Nephron progenitor cell (in vitro differentiated cells): ENCODE results near the gene ATP13A4.

Source experiments
- DNase-seq: peaks from one replicate; pipeline ENCODE4 v3.0.0; 2021
- H3K27ac Mint-ChIP-seq: 2 replicates; pipeline ENCODE4 v1.8.0; 2021; ENCODE audit warnings: mild to moderate bottlenecking, moderate library complexity, mixed read lengths
- H3K27me3 Mint-ChIP-seq: 2 replicates; pipeline ENCODE4 v1.8.0; 2021; ENCODE audit warnings: mild to moderate bottlenecking, low read depth, mixed read lengths; ENCODE audit not compliant: poor library complexity
- H3K36me3 Mint-ChIP-seq: 2 replicates; pipeline ENCODE4 v1.8.0; 2021; ENCODE audit warnings: low read depth, mixed read lengths
- H3K4me1 Mint-ChIP-seq: 2 replicates; pipeline ENCODE4 v1.8.0; 2021; ENCODE audit warnings: mixed read lengths
- H3K4me3 Mint-ChIP-seq: 2 replicates; pipeline ENCODE4 v1.8.0; 2021; ENCODE audit warnings: mild to moderate bottlenecking, moderate library complexity, mixed read lengths
- H3K9me3 Mint-ChIP-seq: 2 replicates; pipeline ENCODE4 v1.8.0; 2021; ENCODE audit warnings: mild to moderate bottlenecking, moderate library complexity, mixed read lengths
- CTCF ChIP-seq: fragments of 200-600 bp; sonication (generic); IDR thresholded peaks from 2 replicates; pipeline ENCODE4 v1.5.0; 2021; ENCODE audit warnings: antibody characterized with exemption

ATP13A4 gene

GRCh38 chr3:193553586-193553985, 1.1 kb downstream of the ATP13A4 start:
- H3K4me3 Mint-ChIP-seq: no peak overlapping the region
- TF ChIP-seq CTCF: no peak
- no peak for DNase-seq
- H3K36me3 Mint-ChIP-seq: no peaks in the 10 kb centered on the region
- no peak overlapping the region for H3K27ac Mint-ChIP-seq
- H3K27me3 Mint-ChIP-seq: peaks cover 2% of the 10 kb centered on the region
- peaks cover 8% of the 10 kb centered on the region for H3K4me1 Mint-ChIP-seq
- no peaks in the 10 kb centered on the region for H3K9me3 Mint-ChIP-seq

- Mint-ChIP-seq H3K4me3 (no peak overlapping the region), H3K4me1 (peaks cover 8% of the 10 kb centered on the region), H3K27ac (no peak overlapping the region), H3K27me3 (peaks cover 2% of the 10 kb centered on the region), H3K9me3 (no peaks in the 10 kb centered on the region), H3K36me3 (no peaks in the 10 kb centered on the region)
- DNase-seq: no peak
- TF ChIP-seq CTCF: no peak
These were observed 1.8 kb downstream of the ATP13A4 start for GRCh38 chr3:193552923-193553322.

- Mint-ChIP-seq H3K36me3 (no peaks in the 10 kb centered on the region), H3K27ac (no peak overlapping the region), H3K9me3 (peaks cover 14% of the 10 kb centered on the region), H3K4me1 (no peaks in the 10 kb centered on the region), H3K27me3 (peaks cover 4% of the 10 kb centered on the region), H3K4me3 (no peak overlapping the region)
- no peak for TF ChIP-seq CTCF
- no peak for DNase-seq
These were observed 6.3 kb downstream of the ATP13A4 start for GRCh38 chr3:193548406-193548805.

- no peak overlapping the region for H3K27ac Mint-ChIP-seq
- H3K9me3 Mint-ChIP-seq: peaks cover 14% of the 10 kb centered on the region
- peaks cover 4% of the 10 kb centered on the region for H3K27me3 Mint-ChIP-seq
- no peak overlapping the region for H3K4me3 Mint-ChIP-seq
- H3K36me3 Mint-ChIP-seq: no peaks in the 10 kb centered on the region
- no peak for DNase-seq
- no peaks in the 10 kb centered on the region for H3K4me1 Mint-ChIP-seq
- TF ChIP-seq CTCF: no peak
These were observed 8.6 kb downstream of the ATP13A4 start for GRCh38 chr3:193546129-193546528.

GRCh38 chr3:193545304-193545703, 9.4 kb downstream of the ATP13A4 start:
- Mint-ChIP-seq H3K4me1 (no peaks in the 10 kb centered on the region), H3K36me3 (no peaks in the 10 kb centered on the region), H3K4me3 (no peak overlapping the region), H3K27me3 (peaks cover 4% of the 10 kb centered on the region), H3K27ac (no peak overlapping the region), H3K9me3 (peaks cover 14% of the 10 kb centered on the region)
- no peak for DNase-seq
- TF ChIP-seq CTCF: no peak

GRCh38 chr3:193544289-193544688, 10.4 kb downstream of the ATP13A4 start:
- no peak for TF ChIP-seq CTCF
- H3K36me3 Mint-ChIP-seq: no peaks in the 10 kb centered on the region
- H3K4me1 Mint-ChIP-seq: no peaks in the 10 kb centered on the region
- H3K9me3 Mint-ChIP-seq: peaks cover 14% of the 10 kb centered on the region
- no peak overlapping the region for H3K27ac Mint-ChIP-seq
- H3K27me3 Mint-ChIP-seq: peaks cover 6% of the 10 kb centered on the region
- H3K4me3 Mint-ChIP-seq: no peak overlapping the region
- no peak for DNase-seq
